GM19025 (cell line): Measurements from ENCODE around the gene KCNH4.

Experiments
- ATAC-seq: cut with Tn5 transposase; IDR thresholded peaks from one replicate; pipeline ENCODE4 v1.9.1; 2021; ENCODE audit warnings: mild to moderate bottlenecking, low read depth, moderate library complexity; ENCODE audit not compliant: unreplicated experiment

KCNH4 gene

GRCh38 chr17:42120770-42121769 is 59.9 kb downstream of the KCNH4 start, which contains the start of gene KAT2A:
TSS of gene KAT2A (minus strand) at chr17:42121367. CDS start at chr17:42121304, 63 bp downstream.
- ATAC-seq = peak; percentile 77

GRCh38 chr17:42120161-42120769 is 60.7 kb downstream of the KCNH4 start:
- ATAC-seq = no peak

GRCh38 chr17:42119301-42119700 is 61.6 kb downstream of the KCNH4 start:
- ATAC-seq = no peak

DNA sequence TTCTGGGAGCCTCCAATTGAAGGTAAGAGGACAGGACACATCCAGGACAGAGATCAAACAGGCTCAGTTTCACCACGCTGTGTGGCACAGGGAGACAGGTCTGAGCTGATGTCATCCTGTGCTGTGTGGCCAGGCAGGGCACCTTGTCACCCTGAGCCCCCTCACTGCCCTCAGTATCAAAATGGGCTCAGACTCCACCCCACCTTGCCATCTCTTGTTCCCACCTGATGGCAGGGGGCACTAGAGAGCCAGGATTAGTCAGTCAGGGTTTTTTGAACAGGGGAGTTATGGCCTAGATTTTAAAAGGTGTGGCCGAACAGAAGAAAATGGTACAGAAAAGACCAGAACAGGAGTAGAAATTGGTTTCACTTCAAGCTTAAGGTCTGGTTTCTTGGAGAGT is 62.4 kb downstream of the KCNH4 start:
- ATAC-seq = no peak

DNA sequence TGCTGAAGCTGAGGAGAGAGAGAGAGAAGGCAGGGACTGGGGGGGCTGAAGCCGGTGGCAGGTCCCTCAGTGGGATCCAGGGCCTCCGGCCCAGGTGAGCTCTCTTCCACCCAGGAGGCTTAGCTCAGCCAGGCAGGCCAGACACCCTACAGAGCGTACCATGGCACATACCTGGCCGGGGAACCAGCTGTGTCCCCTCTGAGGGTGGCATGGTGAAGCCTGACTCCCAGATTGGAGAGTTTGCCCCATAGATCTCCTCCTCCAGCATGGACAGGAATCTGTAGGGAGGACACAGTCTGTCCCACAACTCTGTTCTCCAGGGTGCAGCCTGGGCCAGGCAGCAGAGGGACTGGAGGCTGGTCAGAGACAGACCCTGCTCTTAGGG is 62.8 kb downstream of the KCNH4 start:
- ATAC-seq = no peak

- ATAC-seq = no peak
Measured at GRCh38 chr17:42117397-42118125, 63.4 kb downstream of the KCNH4 start.

GRCh38 chr17:42116705-42117396 is 64.1 kb downstream of the KCNH4 start:
- no peak for ATAC-seq

GRCh38 chr17:42114118-42114517 is 66.8 kb downstream of the KCNH4 start:
- ATAC-seq = no peak

DNA sequence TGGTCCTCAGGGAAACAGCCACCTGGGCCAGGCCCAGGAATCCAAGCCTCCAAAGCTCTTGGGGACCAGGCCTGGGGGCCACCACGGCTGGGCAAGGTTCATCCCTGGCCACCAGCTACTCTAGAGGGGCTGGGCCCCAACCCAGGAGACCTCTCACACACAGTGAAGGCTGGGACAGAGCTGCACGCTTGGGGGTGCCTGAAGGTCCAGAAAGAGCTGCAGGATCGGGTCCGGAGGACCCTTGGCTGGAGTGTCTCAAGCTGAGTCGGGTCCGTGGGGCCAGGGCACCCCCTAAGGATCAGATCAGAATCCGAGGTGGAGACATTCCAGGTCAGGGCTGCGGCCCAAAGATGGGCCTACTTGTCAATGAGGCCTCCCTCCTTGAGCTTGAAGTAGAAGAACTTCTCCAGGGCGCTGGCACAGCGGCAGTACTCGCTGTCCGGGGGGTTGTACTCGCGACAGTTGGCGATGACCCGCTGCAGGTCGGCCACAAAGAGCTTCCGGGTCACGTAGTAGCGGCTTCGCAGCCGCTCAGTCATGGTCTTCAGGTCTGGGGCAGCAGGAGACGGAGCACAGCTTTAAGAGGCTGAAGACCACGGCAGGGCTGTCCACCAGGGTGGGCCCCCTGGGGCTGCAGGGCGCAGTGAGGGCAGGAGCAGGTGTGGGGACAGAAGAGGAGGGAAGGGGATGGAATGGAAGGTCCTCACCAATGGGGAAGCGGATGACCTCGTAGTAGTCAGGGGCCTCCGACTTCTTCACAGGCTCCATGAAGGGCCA is 67.5 kb downstream of the KCNH4 start:
- no peak for ATAC-seq

DNA sequence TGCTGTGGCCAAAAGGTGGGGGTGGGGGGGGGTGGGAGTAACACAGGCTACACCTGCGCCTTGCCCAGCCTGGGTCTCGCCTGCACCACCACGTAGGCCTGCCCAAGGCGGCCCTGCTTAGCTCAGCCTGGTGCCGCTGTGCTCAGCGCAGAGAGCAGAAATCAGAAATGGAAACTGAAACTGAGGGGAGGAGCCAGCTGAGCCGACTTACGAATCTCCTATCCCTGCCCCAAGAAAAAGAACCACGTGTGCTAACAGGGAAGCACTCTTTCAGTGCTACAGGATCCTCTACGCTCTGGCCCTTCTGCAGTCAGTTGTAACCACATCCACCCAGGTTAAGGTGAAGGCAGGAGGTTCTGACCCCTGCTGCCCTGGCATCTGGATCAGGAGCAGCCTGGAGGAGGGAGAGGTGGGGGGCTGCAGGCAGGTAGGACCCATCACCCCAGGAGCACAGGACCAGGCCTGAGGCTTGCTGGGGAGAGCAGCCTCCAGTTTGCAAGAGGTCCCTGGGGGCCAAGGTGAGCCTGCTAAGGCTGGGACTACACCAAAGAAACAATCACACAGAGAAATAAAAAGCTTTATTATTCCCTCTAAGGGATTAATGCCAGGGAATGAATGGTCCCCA is 68.3 kb downstream of the KCNH4 start, which contains the start of gene DHX58:
Gene DHX58, minus strand, starts transcription at position 163 of the 625 bp plus-strand sequence. CDS start 822 bp downstream, outside the sequence.
- peak; percentile 65 for ATAC-seq

- no peak for ATAC-seq
Measured at GRCh38 chr17:42111871-42112551, 68.9 kb downstream of the KCNH4 start.

DNA sequence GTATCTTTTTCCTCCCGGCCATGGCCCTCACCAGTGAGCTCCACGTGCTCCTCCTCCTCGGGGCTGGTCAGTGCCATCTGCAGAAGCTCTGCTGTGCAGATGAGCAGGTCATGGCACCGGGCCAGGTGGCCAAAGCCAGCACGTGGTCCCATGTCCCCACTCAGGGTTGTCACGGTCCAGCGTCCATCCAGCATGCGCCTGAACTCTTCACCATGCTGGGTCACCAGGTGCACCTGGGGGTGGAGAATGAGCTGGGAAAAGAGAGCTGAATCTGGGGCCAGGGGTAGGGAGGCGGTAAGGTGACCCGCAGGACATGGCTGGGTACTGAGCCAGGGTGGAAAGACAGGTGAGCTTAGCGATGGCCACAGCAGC is 69.7 kb downstream of the KCNH4 start:
- no peak for ATAC-seq

- ATAC-seq = no peak
Measured at GRCh38 chr17:42110301-42111264, 70.4 kb downstream of the KCNH4 start.

DNA sequence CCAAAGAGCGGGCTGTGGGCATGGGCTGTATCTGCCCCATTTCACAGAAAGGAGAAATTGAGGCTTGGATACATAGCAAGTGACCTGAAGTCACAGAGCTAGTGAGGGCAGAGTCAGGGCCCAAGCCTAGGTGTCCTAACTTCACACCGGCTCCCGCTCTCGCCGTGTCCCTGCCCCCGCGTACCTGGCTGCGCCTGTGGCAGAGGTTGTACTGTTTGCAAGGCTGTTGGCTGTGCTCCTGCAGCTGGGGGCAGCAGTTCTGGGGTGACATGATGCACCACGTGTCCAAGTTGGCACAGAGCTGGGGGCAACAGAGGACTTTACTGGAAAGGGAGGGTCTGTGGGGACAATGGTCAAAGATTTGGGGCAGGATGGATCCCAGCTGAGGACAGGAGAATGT is 71.9 kb downstream of the KCNH4 start:
- no peak for ATAC-seq

- ATAC-seq = peak; percentile 63
Measured at GRCh38 chr17:42107597-42108576, 73.1 kb downstream of the KCNH4 start.

- ATAC-seq = no peak
Measured at GRCh38 chr17:42107124-42107523, 73.8 kb downstream of the KCNH4 start.
